Measurements from ENCODE around the gene GLI2.

GRCh38 chr2:120709608-120710041 lies 26.0 kb upstream of the GLI2 start:
- TF ChIP-seq CTCF (IDR thresholded peaks at IDR 0.05; ENCODE audit: control extremely low read depth in 1 of 3, insufficient read depth in 1 of 3, low read depth in 1 of 3, low read length in 3 of 3): no peak
- TF ChIP-seq SIX5 (IDR thresholded peaks at IDR 0.05; ENCODE audit: low read depth, low read length): no peak
- no peak for TF ChIP-seq SRF (IDR thresholded peaks at IDR 0.05; ENCODE audit: low read depth, low read length)
- TF ChIP-seq SIRT6 (IDR thresholded peaks at IDR 0.05; ENCODE audit: low read length): no peak

Measured in H1 (cell line).